KMS-11 (cell line): Measurements from ENCODE around the gene NPHP4.

ENCODE experiments used
- H2AFZ ChIP-seq: fragments of 200-600 bp; sonication (generic); 2 replicates; pipeline ENCODE4 v1.6.1; 2016; ENCODE audit warnings: antibody characterized with exemption, mixed run types, low read depth
- H3K27ac ChIP-seq: fragments of 200-600 bp; sonication (generic); 2 replicates; pipeline ENCODE4 v1.6.1; 2016; ENCODE audit warnings: mild to moderate bottlenecking, mixed run types
- H3K27me3 ChIP-seq: fragments of 200-600 bp; sonication (generic); 2 replicates; pipeline ENCODE4 v1.6.1; 2017; ENCODE audit warnings: mild to moderate bottlenecking, low read depth, mixed run types, moderate library complexity; ENCODE audit not compliant: insufficient read depth
- H3K36me3 ChIP-seq: fragments of 200-600 bp; sonication (generic); 2 replicates; pipeline ENCODE4 v1.6.1; 2017; ENCODE audit warnings: mild to moderate bottlenecking, mixed run types; ENCODE audit not compliant: insufficient read depth
- H3K4me1 ChIP-seq: fragments of 200-600 bp; sonication (generic); 2 replicates; pipeline ENCODE4 v1.6.1; 2016; ENCODE audit warnings: mild to moderate bottlenecking, low read depth, mixed run types; ENCODE audit not compliant: poor library complexity, severe bottlenecking
- H3K4me2 ChIP-seq: fragments of 200-600 bp; sonication (generic); 2 replicates; pipeline ENCODE4 v1.7.0; 2016; ENCODE audit warnings: mild to moderate bottlenecking, mixed run types
- H3K4me3 ChIP-seq: fragments of 200-600 bp; sonication (generic); IDR thresholded peaks from 2 replicates; pipeline ENCODE4 v1.6.1; 2017; ENCODE audit warnings: low read depth, low read length, mixed read lengths; ENCODE audit not compliant: insufficient read depth
- H3K79me2 ChIP-seq: fragments of 200-600 bp; sonication (generic); 2 replicates; pipeline ENCODE4 v1.6.1; 2016; ENCODE audit warnings: low read depth, mixed run types; ENCODE audit not compliant: insufficient read depth
- H3K9ac ChIP-seq: fragments of 200-600 bp; sonication (generic); 2 replicates; pipeline ENCODE4 v1.6.1; 2016; ENCODE audit warnings: mild to moderate bottlenecking, mixed run types
- H4K20me1 ChIP-seq: fragments of 200-600 bp; sonication (generic); 2 replicates; pipeline ENCODE4 v1.6.1; 2016; ENCODE audit warnings: mild to moderate bottlenecking, mixed run types; ENCODE audit not compliant: insufficient read depth
- TF ChIP-seq, protein P1 (sequence below): fragments of 200-600 bp; sonication (generic); conservative IDR thresholded peaks from 2 replicates; pipeline ENCODE4 v1.6.1; 2017; ENCODE audit warnings: low read depth, mild to moderate bottlenecking, antibody characterized with exemption, low read length, moderate library complexity, mixed read lengths

The NPHP4 gene

GRCh38 chr1:5933676-5934057, 58.6 kb downstream of the NPHP4 start:
- no peak overlapping the region for H3K4me2 ChIP-seq
- H3K4me1 ChIP-seq, result no peaks in the 10 kb centered on the region
- H3K4me3 ChIP-seq, result no peak overlapping the region
- H3K36me3 ChIP-seq, result no peaks in the 10 kb centered on the region
- no peaks in the 10 kb centered on the region for H3K79me2 ChIP-seq
- no peak overlapping the region for H2AFZ ChIP-seq
- H3K27ac ChIP-seq, result no peak overlapping the region
- no peaks in the 10 kb centered on the region for H4K20me1 ChIP-seq
- no peaks in the 10 kb centered on the region for H3K27me3 ChIP-seq
- TF ChIP-seq, protein P1, sequence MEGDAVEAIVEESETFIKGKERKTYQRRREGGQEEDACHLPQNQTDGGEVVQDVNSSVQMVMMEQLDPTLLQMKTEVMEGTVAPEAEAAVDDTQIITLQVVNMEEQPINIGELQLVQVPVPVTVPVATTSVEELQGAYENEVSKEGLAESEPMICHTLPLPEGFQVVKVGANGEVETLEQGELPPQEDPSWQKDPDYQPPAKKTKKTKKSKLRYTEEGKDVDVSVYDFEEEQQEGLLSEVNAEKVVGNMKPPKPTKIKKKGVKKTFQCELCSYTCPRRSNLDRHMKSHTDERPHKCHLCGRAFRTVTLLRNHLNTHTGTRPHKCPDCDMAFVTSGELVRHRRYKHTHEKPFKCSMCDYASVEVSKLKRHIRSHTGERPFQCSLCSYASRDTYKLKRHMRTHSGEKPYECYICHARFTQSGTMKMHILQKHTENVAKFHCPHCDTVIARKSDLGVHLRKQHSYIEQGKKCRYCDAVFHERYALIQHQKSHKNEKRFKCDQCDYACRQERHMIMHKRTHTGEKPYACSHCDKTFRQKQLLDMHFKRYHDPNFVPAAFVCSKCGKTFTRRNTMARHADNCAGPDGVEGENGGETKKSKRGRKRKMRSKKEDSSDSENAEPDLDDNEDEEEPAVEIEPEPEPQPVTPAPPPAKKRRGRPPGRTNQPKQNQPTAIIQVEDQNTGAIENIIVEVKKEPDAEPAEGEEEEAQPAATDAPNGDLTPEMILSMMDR, result no peak
- no peak overlapping the region for H3K9ac ChIP-seq

GRCh38 chr1:5933050-5933449, 59.2 kb downstream of the NPHP4 start:
- Histone ChIP-seq H3K4me1 (no peaks in the 10 kb centered on the region), H3K79me2 (no peaks in the 10 kb centered on the region), H3K27me3 (no peaks in the 10 kb centered on the region), H3K27ac (no peak overlapping the region), H2AFZ (no peak overlapping the region), H3K4me3 (no peak overlapping the region), H3K9ac (no peak overlapping the region), H4K20me1 (no peaks in the 10 kb centered on the region), H3K4me2 (no peak overlapping the region), H3K36me3 (no peaks in the 10 kb centered on the region)
- TF ChIP-seq, protein P1, result no peak

- no peak overlapping the region for H3K27ac ChIP-seq
- H3K27me3 ChIP-seq, result no peaks in the 10 kb centered on the region
- H2AFZ ChIP-seq, result no peak overlapping the region
- no peak overlapping the region for H3K4me3 ChIP-seq
- TF ChIP-seq, protein P1, result no peak
- no peak overlapping the region for H3K4me2 ChIP-seq
- no peak overlapping the region for H3K9ac ChIP-seq
- H3K4me1 ChIP-seq, result no peaks in the 10 kb centered on the region
- H3K36me3 ChIP-seq, result no peaks in the 10 kb centered on the region
- no peaks in the 10 kb centered on the region for H4K20me1 ChIP-seq
- H3K79me2 ChIP-seq, result no peaks in the 10 kb centered on the region
Measured at GRCh38 chr1:5928714-5929400, 63.4 kb downstream of the NPHP4 start.

DNA sequence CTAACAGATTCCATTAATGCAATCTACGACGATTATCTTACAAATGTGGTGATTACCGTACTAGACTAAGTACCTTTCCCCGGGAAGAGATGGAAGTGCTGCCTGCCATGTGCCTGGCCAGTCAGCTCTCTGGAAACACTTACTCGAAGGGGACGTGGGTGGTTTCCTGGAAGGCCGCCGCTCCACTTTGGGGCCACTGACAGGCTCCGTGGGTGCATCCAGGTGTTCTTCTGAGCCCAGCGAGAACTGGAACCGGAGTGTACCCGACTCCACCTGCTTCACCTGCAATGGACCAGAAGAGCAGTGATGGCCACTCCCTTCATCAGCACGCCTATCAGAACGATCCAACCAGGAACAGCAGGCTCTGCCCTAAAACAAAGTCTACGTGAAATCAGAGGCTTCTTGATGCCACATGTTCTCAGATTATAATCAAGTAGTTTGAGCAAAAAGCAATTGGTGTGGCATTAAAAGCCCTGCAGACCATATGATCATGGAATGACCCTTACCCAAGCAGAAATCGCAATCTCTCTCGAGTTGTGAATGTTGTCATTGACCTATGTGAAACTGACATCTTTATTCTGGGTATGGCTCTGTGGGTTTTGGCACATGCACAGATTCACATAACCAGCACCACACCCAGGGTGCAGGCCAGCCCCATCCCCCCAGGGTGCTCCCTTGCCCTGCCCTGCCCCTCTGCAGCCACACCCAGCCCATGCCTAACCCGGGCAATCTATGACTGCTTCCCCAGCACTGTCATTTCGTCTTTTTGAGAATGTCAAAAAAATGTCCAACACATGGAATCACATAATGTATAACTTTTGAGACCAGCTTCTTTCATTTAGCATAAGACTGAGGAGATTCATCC, 64.5 kb downstream of the NPHP4 start:
- Histone ChIP-seq H3K36me3 (no peaks in the 10 kb centered on the region), H3K79me2 (no peaks in the 10 kb centered on the region), H3K4me1 (no peaks in the 10 kb centered on the region), H4K20me1 (no peaks in the 10 kb centered on the region), H3K27ac (no peak overlapping the region), H2AFZ (no peak overlapping the region), H3K9ac (no peak overlapping the region), H3K4me3 (no peak overlapping the region), H3K27me3 (no peaks in the 10 kb centered on the region), H3K4me2 (no peak overlapping the region)
- TF ChIP-seq, protein P1, result no peak
